ENCODE measurements around the gene TLR9. TPM values are rescaled to one million over a fixed set of nuclear protein-coding genes. Genes with fewer than 3 reads are reported as not detected.

Gene TLR9
- total RNA-seq, 1 experiment from 2014 or later: not detected

GRCh38 chr3:52216585-52217408 lies 8.6 kb downstream of the TLR9 start:
- no CpG with 5 or more reads among the region's 13 CpGs for WGBS (ENCODE audit: extremely low coverage, insufficient read length, low lambda C conversion rate)
- Histone ChIP-seq H3K14ac (ENCODE audit: insufficient read depth, low read length) (no peak overlapping the region), H4K8ac (replicated peaks; ENCODE audit: insufficient read length, low read depth, low read length) (no peak overlapping the region), H4K5ac (ENCODE audit: insufficient read length, low read depth, low read length) (no peak overlapping the region), H3K4me1 (ENCODE audit: insufficient read depth, low read length) (no peaks in the 10 kb centered on the region; the same call in 1 of the 2 replicates), H3K4me2 (ENCODE audit: insufficient read depth, insufficient read length, low read length) (no peak overlapping the region), H2AK5ac (ENCODE audit: insufficient read length, low read length) (no peak overlapping the region), H3K79me2 (ENCODE audit: insufficient read depth, low read length) (no peaks in the 10 kb centered on the region), H2BK5ac (ENCODE audit: insufficient read length, low read length) (no peak overlapping the region), H4K20me1 (ENCODE audit: control insufficient read depth, insufficient read depth, insufficient read length) (peaks cover 3% of the 10 kb centered on the region), H3K9me3 (ENCODE audit: control insufficient read depth, low read depth, low read length) (no peaks in the 10 kb centered on the region), H3T11ph (ENCODE audit: low read length) (no peak overlapping the region), H3K9ac (ENCODE audit: extremely low read depth, insufficient read length, low read length) (no peak overlapping the region), H2BK15ac (ENCODE audit: low read depth, low read length) (no peak overlapping the region), H4K91ac (ENCODE audit: insufficient read length, low read depth, low read length) (no peak overlapping the region), H2BK120ac (ENCODE audit: low read depth, low read length, poor library complexity, severe bottlenecking) (no peak overlapping the region), H3K79me1 (ENCODE audit: insufficient read depth, low read depth, low read length, poor library complexity, severe bottlenecking) (no peaks in the 10 kb centered on the region), H3K23ac (ENCODE audit: insufficient read length, low read depth, low read length) (no peak overlapping the region), H3K18ac (ENCODE audit: insufficient read length, low read depth, low read length) (no peak overlapping the region), H2BK20ac (ENCODE audit: low read depth, low read length, poor library complexity, severe bottlenecking) (no peak overlapping the region), H3K4ac (ENCODE audit: low read depth, low read length) (no peak overlapping the region), H3K56ac (ENCODE audit: insufficient read length, low read depth, low read length) (no peak overlapping the region), H2BK12ac (ENCODE audit: insufficient read length, low read depth, low read length) (no peak overlapping the region), H3K23me2 (ENCODE audit: insufficient read length, low read depth, low read length, poor library complexity, severe bottlenecking) (no peaks in the 10 kb centered on the region), H2AFZ (ENCODE audit: low read length) (no peak overlapping the region), H3K27me3 (ENCODE audit: insufficient read depth, low read length) (no peaks in the 10 kb centered on the region), H3K27ac (ENCODE audit: insufficient read length, low read depth, low read length) (no peak overlapping the region)
- peak; percentile 27 for DNase-seq
- no peak for TF ChIP-seq CTCF (conservative IDR thresholded peaks at IDR 0.05)
- Mint-ChIP-seq H3K4me1 (peaks cover 4 to 9% of the 10 kb centered on the region in 2 experiments), H3K27me3 (ENCODE audit: low read depth) (no peaks in the 10 kb centered on the region), H3K9me3 (no peaks in the 10 kb centered on the region), H3K4me3 (no peak overlapping the region), H3K36me3 (ENCODE audit: insufficient read depth in 1 of 3, low read depth in 3 of 3) (peaks cover 14 to 43% (median 39%) of the 10 kb centered on the region in 3 experiments; a peak in 6 of 7 replicates), H3K27ac (peak overlapping the region; percentile 19 to 50 (median 29); a peak in 4 of 7 replicates)
